Stimulated activated naive CD8-positive, alpha-beta T cell treated with anti-CD3 and anti-CD28 coated beads, Interleukin-15, Interleukin-2, amounts not matched to agents 100 U/mL and 50 U/mL, for 24 hours (primary cell): Measurements from ENCODE around the gene SNAP23.
A peak's percentile ranks its signal among the peaks of the same experiment; 100 is the strongest.

ENCODE experiments used
- ATAC-seq: fragments of 150-1000 bp; cut with Tn5 transposase; one replicate; pipeline ENCODE4 v1.10.0; 2021
- DNase-seq: peaks from one replicate; pipeline ENCODE4 v3.0.0; 2021

SNAP23 gene

DNA sequence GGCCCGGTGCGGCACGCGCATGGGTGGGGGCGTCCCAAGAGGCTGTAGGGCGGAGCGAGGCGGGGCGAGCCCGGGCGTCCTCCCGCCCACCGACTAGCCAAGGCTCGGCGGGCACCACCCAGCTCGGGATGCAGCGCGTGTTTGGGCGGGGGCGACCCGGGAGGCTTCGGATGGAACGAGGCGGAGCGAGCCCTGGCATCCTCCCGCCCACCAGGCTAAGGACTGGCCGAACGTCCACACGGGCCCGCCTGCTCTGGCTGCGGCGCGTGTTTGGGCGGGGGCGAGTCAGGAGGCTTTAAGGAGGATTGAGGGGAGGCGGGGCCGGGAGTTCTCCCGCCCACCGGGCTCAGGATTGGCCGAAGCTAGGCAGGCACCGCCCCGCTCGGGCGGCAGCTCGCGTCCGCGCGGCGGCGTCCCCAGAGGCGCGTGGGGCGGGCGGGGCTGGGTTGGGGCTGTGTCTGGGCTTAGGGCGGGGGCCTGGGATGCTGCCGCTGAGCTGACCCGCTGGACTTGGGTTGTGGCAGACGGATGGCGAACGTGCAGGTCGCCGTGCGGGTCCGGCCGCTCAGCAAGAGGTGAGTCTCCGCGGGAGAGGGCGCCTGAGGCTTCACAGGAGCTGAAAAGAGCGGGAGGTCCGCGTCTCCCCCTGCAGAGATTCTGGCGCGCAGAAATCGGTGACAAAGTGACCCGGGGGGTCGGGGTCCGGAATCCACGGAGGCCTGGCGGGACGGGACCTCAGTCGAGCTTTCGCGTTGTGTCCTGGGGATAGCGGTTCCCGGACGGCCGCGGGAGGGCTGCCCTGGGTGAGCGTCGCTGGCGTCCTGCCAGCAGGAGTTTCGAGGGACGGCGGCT lies 80.0 kb downstream of the SNAP23 start, which contains the start of gene STARD9:
TSS of gene STARD9 (plus strand) at position 419 of the 852 bp plus-strand sequence. CDS start at position 529, 110 bp downstream.
- ATAC-seq: peak; percentile 96
- peak; percentile 94 for DNase-seq

DNA sequence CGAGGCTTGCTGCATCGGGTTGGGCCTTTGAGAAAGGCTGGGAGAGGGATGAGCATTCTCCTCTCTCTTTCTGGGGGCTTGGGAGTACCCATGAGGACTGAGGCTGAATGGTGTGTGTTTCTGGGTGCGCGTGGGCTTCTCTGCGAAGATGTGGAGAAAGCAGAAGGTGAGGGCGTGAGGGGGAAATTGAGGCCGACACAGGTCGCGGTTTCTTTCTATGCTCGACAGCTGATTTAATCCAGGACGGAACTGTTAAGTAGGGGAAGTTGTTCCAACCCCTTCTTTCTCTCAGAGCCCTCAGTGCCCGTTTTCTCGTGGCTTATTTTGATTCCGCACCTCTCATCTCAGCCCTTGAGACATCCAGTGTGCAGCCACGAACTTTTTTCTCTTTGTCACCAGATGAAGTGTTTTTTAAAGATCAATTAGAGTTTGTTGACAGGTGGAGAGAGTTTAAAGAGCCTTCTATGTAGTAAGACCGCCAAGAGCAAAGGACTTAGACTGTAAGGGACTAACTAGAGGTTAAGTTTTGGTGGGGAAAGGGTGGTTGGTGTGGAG lies 80.7 kb downstream of the SNAP23 start:
- DNase-seq (no peak), ATAC-seq (no peak)

DNA sequence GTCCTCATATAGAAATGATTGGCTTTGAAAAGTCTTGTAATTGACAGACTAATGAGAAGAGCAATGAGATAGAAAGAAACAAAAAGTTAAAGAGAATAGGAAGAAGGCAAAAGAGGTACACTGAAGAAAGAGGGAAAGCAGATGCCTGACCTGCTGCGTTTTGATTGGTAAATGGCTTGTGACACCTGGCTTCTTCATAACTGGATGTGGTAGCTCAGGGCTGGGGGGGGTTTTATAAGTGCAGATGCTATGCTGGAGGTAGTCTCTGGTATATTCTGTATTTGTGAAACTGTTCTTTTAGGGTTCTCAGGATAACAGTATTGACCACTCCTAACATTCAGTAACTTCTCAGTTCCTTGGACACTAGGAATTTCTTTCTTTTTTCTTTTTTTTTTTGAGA lies 81.3 kb downstream of the SNAP23 start:
- ATAC-seq: no peak
- DNase-seq: no peak

DNA sequence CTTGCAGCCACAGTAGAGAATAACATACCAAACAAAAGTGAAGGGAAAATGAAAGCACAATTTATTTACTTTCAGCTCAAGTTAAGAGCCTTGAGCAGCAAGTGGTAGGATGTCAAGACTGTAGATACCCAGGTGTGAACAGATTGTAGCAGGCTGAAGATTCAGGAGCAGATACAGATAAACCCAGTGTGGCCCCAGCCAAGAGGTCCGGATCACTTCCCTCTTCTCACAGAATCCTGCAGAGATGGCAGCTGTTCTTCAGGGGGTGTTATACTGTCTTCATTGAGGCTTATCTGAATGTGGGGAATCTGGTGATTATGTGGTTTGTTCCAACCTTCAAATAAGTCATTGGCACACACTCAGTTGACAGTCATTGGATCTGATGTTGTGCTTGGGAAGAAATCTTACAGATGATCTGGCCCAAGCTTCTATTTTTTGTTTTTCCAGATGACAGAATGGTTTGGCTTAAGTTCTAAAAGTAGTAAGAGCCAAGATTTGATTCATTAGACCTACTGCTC lies 82.1 kb downstream of the SNAP23 start:
- DNase-seq (no peak), ATAC-seq (no peak)

DNA sequence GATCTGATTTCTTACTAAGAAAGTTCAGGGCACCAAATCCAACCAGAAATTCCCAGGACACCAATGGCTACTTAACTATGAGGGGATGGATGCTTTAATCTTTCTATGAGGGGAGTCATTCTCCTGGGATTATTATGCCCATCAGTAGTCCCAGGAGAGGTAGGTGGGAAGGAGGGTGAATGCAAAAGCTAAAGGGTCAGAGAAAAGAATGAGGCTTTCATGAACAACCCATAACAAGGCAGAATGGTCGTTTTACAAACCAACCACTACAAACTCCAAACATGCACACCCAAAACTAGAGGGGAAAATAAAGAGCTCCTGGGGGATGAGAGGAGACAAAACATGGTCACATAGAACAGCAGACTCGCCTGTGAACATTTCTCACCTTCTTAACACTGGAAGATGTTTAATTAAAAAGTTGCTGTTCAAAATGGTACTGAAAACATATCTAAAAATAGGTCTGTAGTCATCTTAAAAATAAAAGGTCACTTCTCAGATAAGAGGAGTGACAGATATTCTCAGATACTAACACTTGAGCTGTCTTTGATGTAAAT lies 83.6 kb downstream of the SNAP23 start:
- ATAC-seq (no peak), DNase-seq (no peak)

DNA sequence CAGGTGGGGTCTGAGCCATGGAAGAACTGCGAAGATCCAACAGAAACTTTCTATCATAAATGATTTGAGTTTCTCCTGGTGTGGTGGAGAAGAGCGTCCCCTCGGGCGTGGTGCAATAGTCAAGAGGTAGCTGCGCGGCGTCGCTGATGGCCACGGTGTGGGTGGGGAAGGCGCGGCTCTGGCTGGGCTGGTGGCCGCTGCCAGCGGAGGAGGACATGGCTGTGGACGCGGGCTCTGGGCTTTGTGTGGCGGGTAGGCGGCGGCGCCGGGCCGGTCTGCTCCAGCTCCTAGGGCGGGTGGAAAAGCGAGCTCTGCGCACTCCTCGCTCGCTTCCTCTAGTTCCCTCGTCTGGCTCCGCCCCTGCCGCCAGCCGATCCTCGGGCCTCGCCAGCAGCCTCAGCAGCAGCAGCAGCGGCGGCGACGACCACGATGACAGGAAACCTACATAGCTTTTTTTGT lies 85.9 kb downstream of the SNAP23 start:
- ATAC-seq: peak; percentile 100

More for the DNA sequence above, 85.9 kb downstream of the SNAP23 start:
- peak; percentile 83 for DNase-seq
